Measurements from ENCODE around the gene KCNMB2.
"Not testable (repeated sequence)": the region's sequence is repeated elsewhere in the genome, so short reads cannot be mapped to it uniquely, and the experiment has no call there.

KCNMB2 gene

DNA sequence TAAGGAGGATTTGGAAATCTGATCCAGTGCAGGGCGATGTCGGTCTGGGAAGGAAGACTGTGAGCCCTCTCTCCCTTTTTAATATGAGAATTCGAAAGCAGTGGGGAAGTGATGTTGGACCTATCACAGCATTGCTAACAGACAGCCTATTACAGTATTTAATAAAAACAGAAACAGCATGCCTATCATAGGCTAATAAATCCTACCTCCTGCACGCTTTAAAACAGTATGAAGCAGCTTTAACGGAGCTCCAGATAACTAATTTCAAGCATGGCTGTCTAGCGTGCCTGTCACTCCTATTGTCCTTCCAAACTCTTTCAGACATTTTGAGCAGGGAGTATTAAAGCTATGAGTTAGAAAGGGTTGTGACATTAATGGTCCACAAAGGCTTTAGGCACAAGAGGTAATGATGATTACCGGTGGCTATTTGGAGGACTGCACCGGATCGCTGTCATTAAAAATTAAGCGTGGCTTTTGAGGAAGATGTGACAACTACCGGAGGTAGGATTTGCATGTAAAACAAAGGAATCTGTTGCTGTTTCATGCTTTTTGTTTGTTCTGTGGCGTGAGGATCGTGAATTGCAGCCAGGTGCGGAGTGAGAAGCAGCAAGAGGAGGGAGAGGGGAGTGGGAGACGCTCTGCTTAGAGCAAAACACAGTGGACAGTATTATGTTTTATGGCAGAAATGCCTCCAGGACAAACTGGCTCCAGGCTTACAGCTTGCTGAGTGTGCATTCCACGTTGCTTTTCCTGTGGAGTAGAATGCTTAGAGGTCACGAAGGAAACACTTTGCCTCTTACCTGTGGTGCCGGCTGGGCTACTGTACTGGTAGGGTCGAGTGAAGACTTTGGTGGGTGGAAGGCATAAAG is at the start of gene KCNMB2:
Gene KCNMB2, plus strand, starts transcription at position 226 of the 869 bp plus-strand sequence.
- no peak for DNase-seq (ENCODE audit: low read depth in 3 of 3)

DNA sequence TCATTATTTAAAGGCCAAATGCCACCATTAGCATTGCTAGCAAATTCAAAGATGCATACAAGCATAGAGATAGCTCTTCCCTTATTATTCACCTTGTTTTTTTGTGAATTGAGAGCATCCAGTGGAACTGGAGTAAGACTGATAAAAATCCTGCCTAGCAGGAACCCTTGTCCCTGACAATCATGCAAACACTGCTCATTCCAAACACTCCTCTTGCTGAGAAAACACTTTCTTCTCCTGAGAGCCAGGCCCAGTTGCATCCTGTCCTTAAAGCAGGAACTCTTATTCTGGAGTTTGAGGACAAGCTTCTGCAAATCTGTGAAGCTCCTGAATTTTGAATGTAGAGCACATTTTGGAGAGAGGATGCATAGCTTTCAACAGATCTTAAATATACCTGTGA is 49.3 kb upstream of the KCNMB2 start:
- no peak for DNase-seq (ENCODE audit: low read depth in 3 of 3)

GRCh38 chr3:178487752-178488151 is 48.5 kb upstream of the KCNMB2 start:
- DNase-seq (ENCODE audit: low read depth in 3 of 3) = no peak

DNA sequence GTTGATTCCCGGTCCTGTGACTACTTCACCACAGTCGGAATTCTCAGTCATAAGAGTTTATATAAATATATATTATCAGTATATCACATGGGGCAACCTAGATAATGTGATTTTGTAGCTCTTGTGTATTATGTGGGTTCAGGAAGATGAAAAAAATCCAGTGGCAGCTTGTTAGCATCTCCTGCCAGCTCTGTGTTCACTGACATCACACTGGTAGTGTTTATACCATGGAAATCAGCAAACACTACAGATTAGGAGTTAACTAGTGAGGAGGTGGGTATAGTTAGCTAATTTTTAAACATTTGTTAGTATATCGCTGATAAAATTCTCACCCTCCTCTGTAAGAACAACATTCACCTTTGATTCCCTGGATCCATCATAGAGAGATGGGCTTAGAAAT is 44.5 kb upstream of the KCNMB2 start:
- no peak for DNase-seq (ENCODE audit: low read depth in 3 of 3)

GRCh38 chr3:178492491-178492890 is 43.7 kb upstream of the KCNMB2 start:
- DNase-seq (ENCODE audit: low read depth in 3 of 3) = no peak

DNA sequence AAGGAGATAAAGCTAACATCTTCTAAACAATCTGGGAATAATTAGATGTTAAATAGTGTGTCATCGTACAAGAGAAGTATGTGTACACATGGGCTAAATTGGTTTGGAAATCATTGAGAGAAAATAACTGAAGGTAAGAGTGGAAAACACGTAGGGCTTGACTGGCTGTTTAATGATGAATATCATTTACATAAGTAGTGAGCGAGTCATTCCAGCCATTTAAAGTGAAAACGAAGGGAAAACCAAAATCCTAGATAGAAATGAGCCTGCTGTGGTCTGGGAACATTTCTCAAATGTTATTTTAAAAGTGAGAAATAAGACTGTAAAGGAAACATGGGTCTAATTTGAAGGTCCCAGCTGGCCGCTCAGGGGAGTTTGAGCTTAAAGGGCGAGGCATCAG is 41.9 kb upstream of the KCNMB2 start:
- no peak for DNase-seq (ENCODE audit: low read depth in 3 of 3)

DNA sequence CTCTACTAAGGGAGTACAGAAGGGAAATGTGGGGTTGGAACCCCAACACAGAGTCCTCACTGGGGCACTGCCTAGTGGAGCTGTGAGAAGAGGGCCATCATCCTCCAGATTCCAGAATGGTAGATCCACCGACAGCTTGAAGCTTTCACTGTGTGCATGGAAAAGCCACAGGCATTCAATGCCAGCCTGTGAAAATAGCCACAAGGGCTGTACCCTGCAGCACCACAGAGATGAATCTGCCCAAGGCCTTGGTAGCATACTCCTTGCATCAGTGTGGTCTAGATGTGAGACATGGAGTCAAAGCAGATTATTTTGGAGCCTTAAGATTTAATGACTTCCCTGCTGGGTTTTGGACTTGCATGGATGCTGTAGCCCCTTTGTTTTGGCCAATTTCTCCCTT is 39.3 kb upstream of the KCNMB2 start:
- DNase-seq (ENCODE audit: low read depth in 3 of 3) = no peak

DNA sequence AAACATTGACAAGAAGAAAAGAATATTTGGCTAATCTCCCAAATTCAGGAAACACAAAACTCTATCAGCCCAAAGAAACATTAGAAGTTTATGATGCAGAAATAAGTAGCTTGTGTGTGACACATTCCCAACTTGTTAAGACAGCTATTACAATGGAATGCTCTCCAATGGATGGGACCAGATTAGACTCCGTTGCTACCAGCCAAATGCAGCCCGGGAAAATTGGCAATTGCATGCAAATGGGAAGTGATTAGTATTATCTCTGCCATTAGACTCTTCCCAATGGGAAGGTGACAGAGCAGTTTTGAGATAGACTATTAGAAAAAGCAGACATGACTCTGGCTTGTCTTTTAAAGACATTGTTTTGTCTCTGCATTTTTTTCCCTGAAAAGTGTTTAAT is 37.4 kb upstream of the KCNMB2 start:
- no peak for DNase-seq (ENCODE audit: low read depth in 3 of 3)

- no peak for DNase-seq (ENCODE audit: low read depth in 3 of 3)
Measured at GRCh38 chr3:178500631-178501030, 35.6 kb upstream of the KCNMB2 start.

GRCh38 chr3:178504128-178504527 is 32.1 kb upstream of the KCNMB2 start:
- no peak for DNase-seq (ENCODE audit: low read depth in 3 of 3)

DNA sequence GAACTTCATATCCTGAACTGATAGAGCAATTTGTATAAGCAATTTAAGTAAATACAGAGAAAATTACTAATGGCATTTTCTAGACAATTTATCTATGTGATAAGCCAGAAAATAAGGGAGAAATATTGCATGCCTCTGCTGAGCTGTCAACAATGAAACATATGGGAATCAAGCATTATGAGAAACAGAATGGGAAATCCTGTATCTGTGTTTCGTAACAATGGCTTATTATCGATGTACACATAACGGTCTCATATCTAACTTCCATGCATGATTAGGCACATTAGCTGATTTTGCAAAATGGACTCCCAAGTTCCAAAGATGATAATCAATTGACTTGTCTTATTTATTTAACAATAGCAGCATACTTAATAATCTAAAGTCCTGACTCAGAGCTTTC is 30.4 kb upstream of the KCNMB2 start:
- DNase-seq (ENCODE audit: low read depth in 3 of 3) = no peak

DNA sequence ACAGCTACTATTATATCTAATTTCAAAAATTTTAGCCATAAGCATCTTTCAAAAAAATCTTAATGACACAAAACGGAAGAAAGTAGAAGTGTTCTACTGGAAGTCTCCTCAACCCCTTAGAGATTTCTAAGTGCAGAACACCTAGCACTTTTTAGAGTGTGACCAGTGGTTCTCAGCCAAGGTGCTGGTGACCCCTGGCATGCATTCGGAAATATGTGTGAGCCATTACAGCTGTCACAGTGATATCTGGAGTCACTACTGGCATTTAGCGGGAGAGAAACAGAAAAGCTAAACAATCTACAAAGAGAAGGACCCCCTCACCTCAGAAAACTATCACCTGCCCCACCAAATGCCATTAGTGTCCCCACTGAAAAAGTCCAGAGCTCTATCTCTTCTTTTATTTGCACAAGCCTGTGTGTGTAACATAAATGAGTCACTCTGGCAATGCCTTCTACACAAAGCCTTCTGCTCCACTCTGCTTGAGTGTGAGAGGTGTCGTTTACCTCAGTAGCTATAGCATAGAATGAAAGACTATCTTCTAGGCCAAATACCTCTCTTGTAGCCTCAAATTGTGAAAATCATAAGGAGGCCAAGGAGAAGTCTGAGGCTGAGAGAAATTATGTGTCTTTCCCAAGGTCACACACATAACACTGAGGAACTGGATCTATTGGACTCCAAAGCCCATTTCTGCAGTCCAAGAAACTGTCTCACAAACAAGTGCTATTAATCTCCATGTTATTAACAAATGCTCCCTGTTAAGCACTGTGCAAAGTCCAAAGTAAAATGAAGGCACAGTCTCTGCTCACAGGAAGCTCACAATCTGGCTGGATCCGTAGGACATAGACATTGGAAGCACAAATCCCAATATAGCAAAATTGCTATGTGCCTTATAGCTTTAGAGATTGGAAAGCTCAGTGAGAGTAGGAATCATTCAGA is 28.5 kb upstream of the KCNMB2 start:
- DNase-seq (ENCODE audit: low read depth in 3 of 3) = no peak

DNA sequence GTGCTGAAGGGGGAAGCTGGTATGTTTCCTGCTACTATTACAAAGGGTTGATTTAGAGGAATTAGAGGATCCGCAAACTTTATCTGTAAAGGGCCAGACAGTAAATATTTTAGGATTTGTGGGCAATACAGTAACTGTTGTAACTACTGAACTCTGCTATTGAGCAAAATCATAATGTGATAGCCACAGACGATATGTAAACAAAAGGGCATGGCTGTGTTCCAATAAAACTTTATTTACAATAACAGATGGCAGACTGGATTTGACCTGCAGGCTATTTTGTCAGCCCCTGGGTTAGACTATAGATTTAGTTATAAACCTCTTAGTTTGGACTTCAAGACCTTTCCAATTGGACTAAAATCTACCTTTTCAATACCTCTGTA is 27.8 kb upstream of the KCNMB2 start:
- DNase-seq (ENCODE audit: low read depth in 3 of 3) = no peak

DNA sequence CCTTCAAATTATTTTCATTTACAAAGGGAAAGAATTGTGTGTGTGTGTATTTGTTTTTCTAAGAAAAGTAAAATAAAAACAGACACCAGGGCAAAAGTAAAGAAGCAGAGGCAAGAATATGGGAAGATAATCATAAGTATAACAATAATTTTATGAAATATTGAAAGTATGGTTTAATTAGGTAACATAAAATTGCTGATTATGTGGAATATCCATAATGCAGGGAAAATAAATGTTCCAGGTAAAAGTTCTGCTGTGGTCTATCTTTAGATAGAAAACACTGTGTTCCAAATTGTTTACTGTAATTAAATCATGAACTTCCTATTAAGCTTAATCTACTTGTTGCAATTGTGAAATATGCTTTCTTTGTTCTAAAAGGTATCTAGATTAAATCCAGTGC is 25.7 kb upstream of the KCNMB2 start:
- no peak for DNase-seq (ENCODE audit: low read depth in 3 of 3)

DNA sequence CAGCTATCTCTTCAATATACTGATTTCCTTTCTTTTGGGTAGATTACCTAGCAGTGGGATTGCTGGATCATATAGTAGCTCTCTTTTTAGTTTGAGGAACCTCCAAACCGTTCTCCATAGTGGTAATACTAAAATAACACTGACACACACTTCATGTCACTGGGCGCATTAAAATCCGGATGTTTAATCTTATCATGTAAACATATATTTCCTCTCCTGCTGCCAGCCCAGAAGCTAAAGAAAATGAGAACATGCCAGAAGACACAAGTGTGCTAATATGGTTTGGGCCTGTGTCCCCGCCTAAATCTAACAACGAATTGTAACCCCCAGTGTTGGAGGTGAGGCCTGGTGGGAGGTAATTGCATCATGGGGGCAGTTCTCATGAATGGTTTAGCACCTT is 23.6 kb upstream of the KCNMB2 start:
- no peak for DNase-seq (ENCODE audit: low read depth in 3 of 3)

DNA sequence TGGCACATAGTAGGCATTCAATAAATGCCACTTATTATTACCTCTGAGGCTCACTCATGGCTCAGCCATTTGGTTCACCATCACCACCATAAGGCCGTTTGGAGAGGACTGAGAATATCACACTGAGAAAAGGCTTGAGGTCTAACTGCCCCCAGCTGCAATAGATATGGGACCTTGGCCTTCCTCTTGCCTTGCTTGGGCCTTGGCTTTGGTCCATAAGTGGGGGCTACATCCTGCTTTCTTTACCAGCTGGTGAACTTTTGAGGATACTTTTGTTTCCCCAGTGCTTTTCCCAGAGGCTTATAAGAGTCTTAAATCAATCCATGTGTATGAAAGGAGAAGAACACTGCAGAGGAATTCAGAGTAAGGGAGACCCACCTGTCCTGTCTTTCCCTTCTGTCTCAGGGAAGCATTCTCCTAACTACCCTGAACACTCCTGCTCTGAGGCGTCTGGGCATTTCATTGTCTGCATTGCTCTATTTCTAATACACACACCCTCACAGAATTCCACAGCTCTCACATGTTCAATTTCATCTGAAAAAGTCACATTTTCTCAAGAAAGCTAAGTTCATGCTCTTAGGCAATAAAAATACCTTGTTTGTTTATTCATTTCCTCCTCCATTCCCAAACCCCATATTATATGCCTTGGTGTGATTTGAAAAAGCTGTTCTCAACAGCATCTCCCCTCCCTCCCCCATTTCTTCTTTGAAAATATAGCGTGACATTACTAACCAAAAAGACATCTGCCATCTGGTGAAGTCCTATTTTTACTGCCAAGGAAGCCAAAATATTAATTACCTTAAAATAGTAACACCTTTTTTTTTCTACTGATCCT is 22.5 kb upstream of the KCNMB2 start:
- no peak for DNase-seq (ENCODE audit: low read depth in 3 of 3)

DNA sequence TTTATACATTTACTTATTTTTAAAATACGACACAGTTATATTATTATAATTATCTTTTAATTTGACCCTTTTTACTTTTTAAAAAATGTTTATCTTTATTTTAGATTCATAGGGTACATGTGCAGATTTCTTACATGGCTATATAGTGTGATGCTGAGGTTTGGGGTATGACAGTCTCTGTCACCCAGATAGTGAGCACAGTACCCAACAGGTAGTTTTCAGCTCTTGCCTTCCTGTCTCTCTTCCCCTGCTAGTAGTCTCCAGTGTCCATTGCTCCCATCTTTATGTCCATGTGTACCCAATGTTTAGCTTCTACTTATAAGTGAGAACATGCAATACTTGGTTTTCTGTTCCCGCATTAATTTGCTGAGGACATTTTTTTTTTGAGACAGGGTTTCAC is 21.8 kb upstream of the KCNMB2 start:
- DNase-seq (ENCODE audit: low read depth in 3 of 3) = no peak

DNA sequence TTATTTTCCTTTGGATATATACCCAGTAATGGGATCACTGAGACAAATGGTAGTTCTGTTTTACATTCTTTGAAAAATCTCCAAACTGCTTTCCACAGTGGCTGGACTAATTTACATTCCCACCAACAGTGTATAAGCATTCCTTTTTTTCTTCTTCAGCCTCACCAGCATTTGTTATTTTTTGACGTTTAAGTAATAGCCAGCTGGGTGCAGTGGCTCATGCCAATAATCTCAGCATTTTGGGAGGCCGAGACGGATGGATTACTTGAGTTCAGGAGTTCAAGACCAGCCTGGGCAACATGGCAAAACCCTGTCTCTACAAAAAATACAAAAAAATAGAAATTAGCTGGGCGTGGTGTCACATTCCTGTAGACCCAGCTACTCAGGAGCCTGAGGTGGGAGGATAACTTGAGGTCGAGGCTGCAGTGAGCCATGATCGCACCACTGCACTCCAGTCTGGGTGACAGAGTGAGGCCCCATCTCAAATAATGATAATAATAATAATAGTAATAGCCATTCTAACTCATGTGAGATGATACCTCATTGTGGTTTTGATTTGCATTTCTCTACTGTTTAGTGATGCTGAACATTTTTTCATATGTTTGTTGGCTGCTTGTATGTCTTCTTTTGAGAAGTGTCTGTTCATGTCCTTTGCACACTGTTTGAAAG is 21.0 kb upstream of the KCNMB2 start:
- DNase-seq (ENCODE audit: low read depth in 3 of 3) = not testable (repeated sequence)

- DNase-seq (ENCODE audit: low read depth in 3 of 3) = no peak
Measured at GRCh38 chr3:178517665-178518334, 18.4 kb upstream of the KCNMB2 start.

- no peak for DNase-seq (ENCODE audit: low read depth in 3 of 3)
Measured at GRCh38 chr3:178518660-178519396, 17.4 kb upstream of the KCNMB2 start.
